NCI-H146 treated with DMSO at 0.1 percent for 48 hours (cell line): ENCODE measurements around the gene ULBP2.
"Not testable (repeated sequence)": the region's sequence is repeated elsewhere in the genome, so short reads cannot be mapped to it uniquely, and the experiment has no call there.

Experiments used
- DNase-seq: peaks from one replicate; lab custom pipeline; 2025; ENCODE audit not compliant: unreplicated experiment; lab: John Stamatoyannopoulos, UW

ULBP2 gene

DNA sequence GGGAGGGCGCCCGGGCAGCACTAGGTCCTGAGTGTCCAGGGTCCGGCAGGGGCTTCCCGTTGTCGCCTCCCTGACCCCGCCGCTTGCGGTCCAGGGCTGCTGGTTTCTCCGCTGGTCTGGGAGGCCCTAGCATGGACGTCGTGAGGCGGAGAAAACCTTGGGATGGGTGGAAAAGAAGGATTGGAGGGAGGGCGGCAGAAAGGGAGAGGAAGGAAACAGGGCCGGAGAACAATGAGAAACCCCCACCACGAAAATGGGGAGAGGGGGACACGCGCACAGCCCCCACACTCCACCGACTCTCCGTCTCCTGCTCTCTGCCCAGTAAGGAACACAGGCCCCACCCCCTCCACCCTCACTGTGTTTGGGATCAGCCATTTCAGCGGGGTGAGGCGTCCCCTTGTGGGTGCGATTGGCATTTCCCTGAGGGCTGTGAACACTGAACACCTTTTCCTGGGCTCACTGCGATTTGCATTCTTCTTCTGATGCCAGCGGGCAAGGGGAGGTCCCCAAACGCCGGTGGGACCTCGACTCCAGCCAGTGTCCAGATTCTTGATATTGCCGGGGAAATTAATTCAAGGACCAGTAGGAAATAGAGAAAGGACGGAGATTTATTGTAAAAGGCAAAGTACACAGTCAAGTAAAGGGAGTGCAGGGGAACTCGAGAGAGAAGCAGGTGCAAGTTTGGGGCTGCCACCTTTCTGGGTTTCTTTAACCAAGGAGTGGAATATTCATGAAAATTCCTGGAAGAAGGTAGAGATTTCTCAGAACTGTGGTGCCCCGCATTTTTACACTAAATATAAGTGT lies 15.6 kb upstream of the ULBP2 start:
- DNase-seq: peak; percentile 50

DNA sequence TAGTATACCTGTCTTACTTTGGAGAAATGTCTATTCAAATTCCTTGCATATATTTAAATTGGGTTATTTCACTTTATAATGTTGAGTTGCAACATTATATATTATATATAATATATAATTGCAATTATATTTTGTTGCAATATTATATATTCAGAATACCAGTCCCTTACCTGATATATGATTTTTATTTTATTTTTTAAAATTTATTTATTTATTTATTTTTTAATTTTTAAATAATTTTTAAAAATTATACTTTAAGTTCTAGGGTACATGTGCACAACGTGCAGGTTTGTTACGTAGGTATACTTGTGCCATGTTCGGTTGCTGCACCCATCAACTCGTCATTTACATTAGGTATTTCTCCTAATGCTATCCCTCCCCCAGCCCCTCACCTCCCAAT lies 14.8 kb upstream of the ULBP2 start:
- not testable (repeated sequence) for DNase-seq

DNA sequence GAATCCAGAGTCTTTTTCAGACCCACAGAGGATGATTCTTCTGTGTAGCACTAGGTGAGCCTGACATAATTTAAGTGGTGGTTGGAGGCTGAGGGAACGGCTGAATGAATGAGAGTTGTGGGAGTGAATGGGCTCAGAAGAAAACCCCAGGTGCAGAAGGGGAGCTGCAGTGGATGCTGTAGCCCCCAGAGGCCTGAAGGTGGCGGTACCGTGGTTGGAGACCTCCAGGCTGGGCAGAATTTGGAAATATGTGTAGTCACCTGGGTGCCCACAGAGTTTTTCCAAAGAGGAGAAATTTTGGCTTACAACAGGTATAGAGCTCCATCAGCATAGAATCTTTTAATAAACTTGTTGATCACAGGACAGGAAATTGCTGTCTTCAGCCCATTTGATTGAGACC lies 12.4 kb upstream of the ULBP2 start:
- DNase-seq: no peak

GRCh38 chr6:149931501-149931900 lies 10.3 kb upstream of the ULBP2 start:
- no peak for DNase-seq

DNA sequence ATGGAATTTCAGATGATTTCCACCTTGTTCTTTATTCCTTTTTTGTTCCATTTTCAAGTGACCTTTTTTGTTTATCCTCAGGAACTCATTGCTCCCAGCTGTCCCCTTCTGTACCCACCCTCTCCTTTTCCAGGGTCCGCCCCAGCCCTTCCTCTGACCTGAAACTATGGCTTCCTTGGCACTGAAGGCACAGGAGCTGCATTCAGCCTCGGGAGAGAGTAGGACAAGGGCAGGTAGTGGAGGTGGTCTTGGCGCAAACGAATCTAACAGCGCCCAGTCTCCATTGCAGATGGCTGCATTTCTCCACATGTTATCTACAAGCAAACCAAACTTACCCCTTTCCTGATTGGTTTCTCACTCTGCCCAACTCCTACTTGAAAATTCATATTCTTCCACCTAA lies 8.8 kb upstream of the ULBP2 start:
- no peak for DNase-seq

DNA sequence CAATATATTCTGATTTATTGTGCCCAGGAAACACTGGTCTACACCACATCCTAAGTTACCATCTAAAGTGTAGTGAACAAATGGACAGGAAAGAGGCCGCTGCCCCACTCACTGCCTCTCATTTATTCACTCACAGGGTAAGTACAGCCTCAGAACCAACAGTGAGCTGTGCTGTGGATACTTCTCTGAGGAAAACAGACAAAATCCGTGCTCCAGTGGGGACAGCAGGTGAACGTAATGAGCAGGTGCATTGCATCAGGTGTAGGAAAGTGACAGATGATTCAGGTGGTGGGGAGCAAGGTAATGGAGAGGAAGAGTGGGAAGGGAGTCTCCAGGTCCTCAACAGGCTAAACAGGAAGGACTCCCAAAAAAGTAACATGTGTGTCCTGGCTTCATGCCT lies 8.4 kb upstream of the ULBP2 start:
- no peak for DNase-seq

- peak; percentile 63 for DNase-seq
These were observed 7.3 kb upstream of the ULBP2 start for GRCh38 chr6:149934249-149935156.

DNA sequence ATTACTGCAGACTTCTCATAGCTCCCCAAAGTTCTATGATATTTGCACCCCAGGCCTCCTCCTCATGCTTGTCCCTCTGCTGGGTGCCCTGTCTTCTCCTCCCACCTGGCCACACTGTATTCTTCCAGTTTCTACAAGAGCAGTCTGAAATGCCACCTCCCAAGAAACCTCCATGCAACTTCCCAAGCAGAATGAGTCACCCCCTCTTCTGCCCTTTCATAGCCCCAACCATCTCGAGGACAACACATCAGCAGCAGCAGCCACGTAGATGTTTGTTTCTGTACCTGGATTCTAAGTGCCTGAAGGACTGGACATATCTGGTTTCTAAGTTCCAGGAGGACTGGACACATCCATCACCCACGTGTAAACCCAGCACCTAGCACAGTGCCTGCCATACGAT lies 6.6 kb upstream of the ULBP2 start:
- no peak for DNase-seq

- DNase-seq: no peak
These were observed 6.1 kb upstream of the ULBP2 start for GRCh38 chr6:149935668-149936067.

GRCh38 chr6:149936743-149937142 lies 5.1 kb upstream of the ULBP2 start:
- no peak for DNase-seq

DNA sequence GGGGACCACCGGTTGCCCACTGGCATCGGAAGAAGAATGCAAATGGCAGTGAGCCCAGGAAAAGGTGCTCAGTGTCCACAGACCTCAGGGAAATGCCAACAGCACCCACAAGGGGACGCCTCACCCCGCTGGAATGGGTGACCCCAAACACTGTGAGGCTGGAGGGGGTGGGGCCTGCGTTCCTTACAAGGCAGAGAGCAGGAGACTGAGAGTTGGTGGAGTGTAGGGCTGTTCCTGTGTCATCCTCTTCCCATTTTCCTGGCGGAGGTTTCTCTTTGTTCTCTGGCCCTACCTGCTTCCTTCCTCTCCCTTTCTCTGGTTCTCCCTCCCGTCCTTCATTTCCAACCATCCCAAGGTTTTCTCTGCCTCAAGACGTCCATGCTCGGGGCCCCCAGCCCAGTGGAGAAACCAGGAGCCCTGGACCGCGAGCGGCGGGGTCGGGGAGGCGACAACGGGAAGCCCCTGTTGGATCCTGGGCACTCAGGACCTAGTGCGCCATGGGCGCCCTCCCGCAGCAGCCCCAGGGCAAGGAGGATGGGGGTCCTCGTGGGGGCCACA lies 3.7 kb upstream of the ULBP2 start:
- not testable (repeated sequence) for DNase-seq

GRCh38 chr6:149938571-149939355 lies 3.1 kb upstream of the ULBP2 start:
- DNase-seq: no peak

- DNase-seq: no peak
These were observed 2.5 kb upstream of the ULBP2 start for GRCh38 chr6:149939356-149939648.

GRCh38 chr6:149939909-149940671 lies 1.7 kb upstream of the ULBP2 start:
- DNase-seq: no peak

DNA sequence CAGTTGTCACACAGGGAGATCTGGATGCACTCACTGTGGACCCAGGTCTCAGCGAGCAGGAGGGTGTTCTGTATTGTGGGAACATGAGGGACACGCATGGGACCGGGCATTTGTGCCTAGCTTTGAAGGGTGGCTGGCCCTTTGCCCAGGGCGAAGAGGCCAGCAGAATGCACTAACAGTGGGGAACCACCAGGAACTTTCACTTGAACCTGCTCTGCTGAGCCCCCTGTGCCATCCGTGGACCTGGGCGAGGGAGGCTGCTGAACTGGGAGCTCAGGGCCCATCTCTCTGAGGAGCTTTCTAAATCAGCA lies 1.2 kb upstream of the ULBP2 start:
- DNase-seq: no peak

- DNase-seq: no peak
These were observed 631 bp downstream of the ULBP2 start for GRCh38 chr6:149942461-149942829.

- not testable (repeated sequence) for DNase-seq
These were observed 1.5 kb downstream of the ULBP2 start for GRCh38 chr6:149943321-149943720.

GRCh38 chr6:149945276-149945675 lies 3.5 kb downstream of the ULBP2 start:
- not testable (repeated sequence) for DNase-seq

GRCh38 chr6:149946631-149947030 lies 4.8 kb downstream of the ULBP2 start:
- DNase-seq: not testable (repeated sequence)

- not testable (repeated sequence) for DNase-seq
These were observed 5.7 kb downstream of the ULBP2 start for GRCh38 chr6:149947533-149947932.

DNA sequence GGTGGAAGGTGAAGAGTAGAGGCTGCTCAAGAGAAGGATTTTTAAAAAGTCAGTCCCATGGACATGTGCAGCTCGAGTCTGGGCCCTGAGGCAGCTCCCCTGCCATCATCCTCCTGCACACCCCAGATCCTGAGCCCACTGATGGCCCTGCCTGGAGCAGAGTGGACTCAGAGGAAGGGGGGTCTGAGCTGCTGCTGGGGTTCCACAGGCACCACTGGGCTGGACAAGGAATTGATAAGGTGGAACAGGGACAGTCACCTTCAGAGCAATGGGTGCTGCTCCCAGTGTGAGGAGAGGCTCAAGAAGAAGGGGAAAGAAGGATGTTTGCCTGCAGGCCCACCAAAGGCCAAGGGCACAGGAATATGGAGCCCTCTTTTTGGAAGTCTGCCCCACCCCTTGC lies 6.2 kb downstream of the ULBP2 start:
- DNase-seq: no peak
